A549 treated with Mapracorat at 1 μM for 4 hours (cell line): ENCODE results near the gene KDM4E. TPM values are rescaled to one million over a fixed set of nuclear protein-coding genes. Genes with fewer than 3 reads are reported as not detected.

Source experiments
- total RNA-seq: library from RNA; stranded (reverse); fragments of 200-300 nt; extraction: Qiagen RNA extraction; gene quantifications from 5 replicates; pipeline ENCODE4 v1.2.3, GENCODE V29; 2022

Gene KDM4E
- not detected in 5 replicates for total RNA-seq

GRCh38 chr11:95024958-95025357 lies at the start of gene KDM4E:
Gene KDM4E, plus strand, starts transcription at chr11:95025258. Its CDS starts 300 bp downstream, at chr11:95025558.

DNA sequence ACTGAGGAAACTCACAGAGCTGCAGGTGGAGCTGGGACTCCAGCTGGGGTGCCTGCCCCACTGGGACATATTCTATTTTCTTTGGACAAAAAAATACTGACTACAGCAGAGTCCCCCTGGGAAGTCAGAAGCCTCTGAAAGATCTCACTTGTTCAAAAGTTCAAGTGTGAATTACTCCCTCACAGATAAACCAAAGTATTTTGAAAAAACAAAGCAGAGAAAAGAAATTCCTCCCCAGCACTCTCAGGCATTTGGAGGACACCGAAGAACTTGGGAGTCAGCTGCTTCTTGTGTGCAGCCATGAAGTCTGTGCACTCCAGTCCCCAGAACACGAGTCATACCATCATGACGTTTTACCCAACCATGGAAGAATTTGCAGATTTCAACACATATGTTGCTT lies 24.1 kb downstream of the KDM4E start, which contains the start of gene KDM4F:
Gene KDM4F, plus strand, starts transcription at position 301 of the 400 bp plus-strand sequence.

GRCh38 chr11:95066716-95067038 lies 41.6 kb downstream of the KDM4E start, which contains the start of gene SRSF8:
Gene SRSF8, plus strand, starts transcription at chr11:95066919. Its CDS starts 308 bp downstream, at chr11:95067227.

Other genes starting within 250 kb of the KDM4E start
- gene CWC15, start 51.7 kb upstream of the KDM4E start, total RNA-seq: 29.1 to 34.7 TPM (median 32.7 TPM) in 5 replicates
- gene KDM4D, start 51.5 kb upstream of the KDM4E start, total RNA-seq: 0.30 to 0.51 TPM (median 0.42 TPM) in 5 replicates
- gene KDM4F, start 24.2 kb downstream of the KDM4E start, total RNA-seq: not detected in 5 replicates
- gene SRSF8, start 41.7 kb downstream of the KDM4E start, total RNA-seq: 16.2 to 21.0 TPM (median 20.2 TPM) in 5 replicates
- 12.6 to 16.0 TPM (median 15.2 TPM) in 5 replicates for gene ENDOD1, start 64.6 kb downstream of the KDM4E start, total RNA-seq
- 0.07 to 0.27 TPM (median 0.13 TPM) in 5 replicates for gene SESN3, start 205.9 kb downstream of the KDM4E start, total RNA-seq